ENCODE measurements around the gene CACNA1B.
"Not testable (repeated sequence)": the region's sequence is repeated elsewhere in the genome, so short reads cannot be mapped to it uniquely, and the experiment has no call there.

CACNA1B gene

GRCh38 chr9:137877506-137878122 lies at the start of gene CACNA1B:
TSS of gene CACNA1B (plus strand) at chr9:137877782. CDS start at chr9:137877934, 152 bp downstream.
- not testable (repeated sequence) for DNase-seq

GRCh38 chr9:137827908-137828526 lies 49.6 kb upstream of the CACNA1B start:
- DNase-seq, result no peak

GRCh38 chr9:137828527-137829259 lies 48.9 kb upstream of the CACNA1B start:
- DNase-seq, result no peak

DNA sequence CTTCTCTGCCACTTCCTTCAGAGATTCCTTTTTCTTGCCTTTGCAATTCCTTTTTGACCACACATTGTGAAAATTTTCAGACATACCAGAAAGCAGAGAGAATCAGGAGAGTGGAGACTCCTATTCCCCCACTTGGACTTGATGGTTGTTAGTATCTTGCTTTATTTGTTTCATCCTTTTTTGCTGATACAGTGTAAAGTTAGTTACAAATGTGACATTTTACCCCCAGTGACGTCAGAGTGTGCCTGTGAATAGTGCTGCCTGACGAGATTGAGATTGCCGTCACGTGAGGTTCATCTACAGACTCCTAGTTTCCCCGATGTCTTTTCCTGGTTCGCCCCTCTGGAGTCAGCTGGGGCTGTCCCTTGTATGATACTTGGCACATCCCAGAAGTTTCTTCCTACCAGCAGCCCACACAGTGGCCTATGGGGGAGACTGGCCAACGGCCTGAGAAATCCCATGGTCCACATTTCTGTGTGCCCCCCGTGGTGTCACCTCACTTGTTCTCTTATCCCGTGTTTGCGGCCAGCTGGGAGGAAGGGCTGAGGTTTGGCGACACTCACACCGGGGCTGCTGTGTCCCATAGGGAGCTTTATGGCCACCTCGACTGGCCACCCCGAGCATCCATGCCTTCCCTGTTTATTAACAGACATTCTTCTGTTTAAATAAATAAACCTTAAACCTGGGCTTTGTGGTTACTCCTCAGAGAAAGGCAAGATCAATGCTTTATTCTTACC lies 48.2 kb upstream of the CACNA1B start:
- no peak for DNase-seq

DNA sequence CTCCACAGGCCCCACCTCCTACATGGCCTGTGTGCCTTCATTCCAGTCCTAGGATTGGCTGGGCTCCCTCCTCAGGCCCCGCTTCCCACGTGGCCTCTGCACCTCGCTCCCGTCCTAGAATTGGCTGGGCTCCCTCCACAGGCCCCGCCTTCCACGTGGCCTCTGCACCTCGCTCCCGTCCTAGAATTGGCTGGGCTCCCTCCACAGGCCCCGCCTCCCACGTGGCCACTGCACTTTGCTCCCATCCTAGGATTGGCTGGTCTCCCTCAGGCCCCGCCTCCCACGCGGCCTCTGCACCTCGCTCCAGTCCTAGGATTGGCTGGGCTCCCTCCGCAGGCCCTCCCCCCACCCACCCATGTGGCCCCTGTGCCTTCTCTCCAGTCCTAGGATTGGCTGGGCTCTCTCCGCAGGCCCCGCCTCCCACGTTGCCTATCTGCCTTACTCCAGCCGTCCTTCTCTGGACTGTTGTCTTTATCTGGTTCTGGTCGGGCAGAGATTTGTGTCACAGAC lies 45.3 kb upstream of the CACNA1B start:
- DNase-seq, result no peak

DNA sequence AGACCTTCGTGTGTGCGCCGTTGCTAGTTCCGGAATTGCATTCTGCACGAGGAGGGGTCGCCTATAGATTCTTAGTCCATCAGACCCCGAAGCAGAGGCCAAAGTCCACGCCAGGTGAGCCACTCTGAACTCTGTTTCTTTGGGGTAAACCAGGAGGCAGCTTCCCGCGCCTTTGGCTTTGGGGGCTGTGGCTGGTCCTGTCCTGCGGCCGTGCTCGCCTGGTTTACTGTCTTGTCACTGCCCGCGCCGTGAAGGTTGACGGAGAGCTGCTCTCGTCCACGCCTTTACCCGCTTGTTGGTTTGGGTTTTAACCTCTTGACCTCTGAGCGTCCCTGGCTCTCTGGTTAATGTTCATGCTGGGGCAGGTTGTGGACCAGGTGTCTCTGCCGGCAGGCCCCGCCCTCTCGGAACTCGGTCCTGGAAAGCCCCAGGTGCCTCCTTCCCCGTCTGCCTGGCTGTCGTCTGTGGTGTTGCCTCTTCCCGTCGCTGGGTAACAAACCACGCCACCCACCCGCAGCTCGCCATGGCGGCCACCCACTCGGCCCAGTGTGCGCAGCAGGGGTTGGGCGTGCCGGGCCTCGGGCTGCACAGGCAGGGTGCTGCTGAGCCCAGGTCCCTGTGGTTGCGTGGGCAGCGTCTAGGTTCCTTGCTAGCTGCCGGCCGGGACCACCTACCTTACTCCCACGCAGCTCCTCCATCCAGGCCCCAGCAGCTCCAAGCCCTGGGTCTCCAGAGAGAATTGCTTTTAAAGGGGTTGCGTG lies 44.6 kb upstream of the CACNA1B start:
- no peak for DNase-seq

- no peak for DNase-seq
These were observed 43.6 kb upstream of the CACNA1B start for GRCh38 chr9:137833721-137834613.

- DNase-seq, result no peak
These were observed 42.6 kb upstream of the CACNA1B start for GRCh38 chr9:137834846-137835546.

- no peak for DNase-seq
These were observed 41.3 kb upstream of the CACNA1B start for GRCh38 chr9:137836151-137836830.

DNA sequence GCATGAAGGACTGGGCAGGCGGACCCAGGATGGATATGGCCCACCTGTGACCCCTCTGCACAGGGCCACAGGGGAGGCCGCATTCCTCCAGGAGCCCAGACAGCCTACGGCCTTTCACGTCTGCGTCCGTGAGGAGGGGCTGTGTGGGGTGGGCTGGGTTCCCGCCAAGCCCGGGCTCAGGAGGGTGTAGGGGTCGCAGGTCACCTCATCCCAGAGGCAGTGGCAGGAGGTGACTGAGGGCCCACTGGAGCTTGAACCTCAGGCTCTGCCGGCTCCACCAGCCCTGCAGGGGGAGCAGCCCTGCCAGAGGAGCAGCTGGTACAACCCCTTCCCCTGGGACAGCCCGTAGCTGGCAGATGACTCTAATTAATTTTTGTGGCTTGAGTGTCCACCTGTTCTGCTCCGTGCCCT lies 40.7 kb upstream of the CACNA1B start:
- no peak for DNase-seq

DNA sequence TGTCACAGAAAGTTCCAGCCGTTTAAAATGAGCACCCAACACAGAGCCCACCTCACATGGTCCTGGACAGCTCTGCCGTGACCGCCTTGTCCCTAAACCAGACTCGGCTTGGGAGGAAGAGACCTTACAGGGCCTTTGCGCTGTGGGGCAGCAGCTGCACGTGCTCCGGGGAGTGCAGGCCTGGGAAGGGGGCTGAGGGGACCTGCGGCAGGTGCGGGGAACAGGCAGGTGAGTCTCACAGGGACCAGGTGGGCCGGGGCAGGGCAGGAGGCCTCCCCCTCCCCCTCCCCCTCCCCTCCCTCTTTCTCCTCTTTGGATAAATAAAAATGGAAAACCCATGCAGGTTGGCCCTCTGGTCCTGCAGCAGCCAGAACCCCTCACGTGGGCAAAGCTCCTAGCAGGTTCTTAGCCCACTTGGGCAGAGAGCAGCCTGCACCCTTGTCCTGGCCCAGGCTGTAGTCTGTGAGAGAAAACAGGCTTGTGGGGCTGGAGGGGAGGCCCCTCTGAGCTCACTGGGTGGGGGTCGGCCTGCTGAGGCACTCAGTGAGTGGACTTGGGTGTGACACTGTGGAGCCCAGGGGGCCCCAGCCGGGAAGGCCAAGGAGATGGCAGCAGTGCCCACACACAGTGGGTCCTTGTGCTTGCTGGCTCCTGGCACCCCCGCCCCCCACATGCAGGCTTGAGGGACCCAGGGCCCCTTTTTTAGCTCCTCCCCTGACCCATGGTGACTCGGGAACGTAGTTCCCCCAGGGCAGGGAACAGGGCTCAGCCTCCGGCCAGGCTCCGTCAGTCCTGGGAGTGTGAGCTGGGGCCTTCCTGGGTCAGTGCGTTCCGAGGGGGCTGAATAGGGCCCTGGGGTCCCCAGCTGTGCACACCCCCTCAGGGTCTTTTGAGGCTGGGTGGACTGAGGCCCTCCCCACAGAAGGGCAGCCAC lies 40.0 kb upstream of the CACNA1B start:
- no peak for DNase-seq

- no peak for DNase-seq
These were observed 39.0 kb upstream of the CACNA1B start for GRCh38 chr9:137838576-137838975.

DNA sequence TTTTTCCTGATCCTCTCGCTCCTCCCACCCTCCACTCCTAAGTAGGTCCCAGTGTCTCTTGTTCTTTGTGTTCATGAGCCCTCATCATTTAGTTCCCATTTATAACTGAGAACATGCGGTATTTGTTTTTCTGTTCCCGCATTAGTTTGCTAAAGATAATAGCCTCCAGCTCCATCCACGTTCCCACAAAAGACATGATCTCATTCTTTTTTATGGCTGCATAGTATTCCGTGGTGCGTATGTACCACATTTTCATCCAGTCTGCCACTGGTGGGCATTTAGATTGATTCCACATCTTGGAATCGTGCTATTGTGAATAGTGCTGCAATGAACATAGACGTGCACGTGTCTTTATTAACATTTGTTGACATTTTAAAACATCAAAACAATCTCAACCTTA lies 34.2 kb upstream of the CACNA1B start:
- no peak for DNase-seq

- DNase-seq, result no peak
These were observed 25.9 kb upstream of the CACNA1B start for GRCh38 chr9:137851516-137852267.

DNA sequence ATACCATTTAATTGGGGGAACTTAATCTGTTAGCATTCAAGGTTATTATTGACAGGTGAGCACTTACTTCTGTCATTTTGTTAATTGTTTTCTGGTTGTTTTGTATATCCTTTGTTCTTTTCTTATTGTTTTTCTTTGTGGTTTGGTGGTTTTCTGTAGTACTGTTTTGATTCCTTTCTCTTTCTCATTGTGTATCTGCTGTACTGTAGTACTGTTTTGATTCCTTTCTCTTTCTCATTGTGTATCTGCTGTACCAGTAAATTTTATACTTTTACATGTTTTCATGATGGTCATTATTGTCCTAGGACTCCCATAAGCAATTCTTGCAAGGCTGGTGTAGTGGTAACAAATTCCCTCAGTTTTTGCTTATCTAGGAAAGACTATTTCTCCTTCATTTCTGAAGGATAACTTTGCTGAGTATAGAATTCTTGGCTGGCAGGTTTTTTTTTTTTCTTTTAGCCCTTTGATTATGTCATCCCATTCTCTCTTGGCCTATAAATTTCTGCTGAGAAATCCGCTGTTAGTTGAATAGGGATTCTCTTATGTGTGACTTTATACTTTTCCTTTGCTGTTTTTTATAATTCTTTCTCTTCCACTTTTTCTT lies 24.1 kb upstream of the CACNA1B start:
- no peak for DNase-seq

DNA sequence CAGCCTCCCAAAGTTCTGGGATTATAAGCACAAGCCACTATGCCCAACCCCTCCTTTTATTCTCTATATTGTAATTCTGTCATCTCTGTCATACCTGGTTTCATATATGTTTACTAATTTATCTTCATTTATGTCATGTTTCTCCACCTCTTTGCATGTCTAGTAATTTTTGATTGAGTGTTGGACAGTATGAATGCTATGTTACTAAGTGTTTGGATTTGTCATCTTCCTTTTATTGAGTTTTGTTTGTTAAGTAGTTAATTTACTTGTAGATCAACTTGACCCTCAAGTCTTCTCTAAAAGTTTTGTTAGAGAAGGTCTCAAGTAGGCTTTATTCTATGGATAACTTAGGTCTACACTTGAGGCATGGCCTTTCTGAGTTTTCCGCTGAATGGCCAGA lies 17.2 kb upstream of the CACNA1B start:
- no peak for DNase-seq

DNA sequence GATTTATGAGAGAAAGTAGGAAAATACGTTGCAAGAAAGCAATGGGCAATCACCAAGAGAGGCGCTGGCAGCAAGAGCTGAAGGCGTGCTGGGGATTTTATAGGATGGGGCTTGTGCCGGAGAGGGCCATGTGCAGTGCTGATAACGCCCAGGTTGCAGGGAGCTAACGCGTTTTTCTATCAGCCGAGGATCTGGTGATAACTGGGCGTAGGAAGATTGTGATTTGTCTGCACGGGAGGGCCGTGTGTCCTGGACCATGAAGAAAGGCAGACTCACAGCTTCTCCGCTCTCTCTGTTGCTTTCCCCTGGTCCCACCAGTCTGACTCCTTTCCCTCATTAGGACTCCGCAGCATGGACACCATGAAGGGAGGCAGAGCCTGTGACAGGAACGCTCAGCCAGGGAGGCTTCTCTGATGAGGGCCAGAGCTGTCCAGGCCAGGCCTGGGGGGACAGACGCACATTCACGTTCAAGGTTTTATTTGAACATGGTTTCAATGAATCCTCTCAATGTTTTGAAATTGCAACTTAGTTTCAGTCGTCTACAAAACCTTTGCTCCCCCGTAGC lies 11.9 kb upstream of the CACNA1B start:
- DNase-seq, result no peak

Measured in DMS153 (cell line).